Measurements from ENCODE around the gene KPNA1. TPM values are rescaled to one million over a fixed set of nuclear protein-coding genes. Genes with fewer than 3 reads are reported as not detected.

Gene KPNA1
- total RNA-seq, 1 experiment from 2014 or later, result 58.8 TPM

- CTCF ChIA-PET, result interaction anchor here (0.6 kb wide), 1 partner anchor 419 kb away, joined by 3 read pairs; no protein-coding TSS in a partner anchor
- H3K4me3 Mint-ChIP-seq, result no peak overlapping the region
- DNase-seq (ENCODE audit: low spot score), result no peak
- H3K36me3 Mint-ChIP-seq, result no peaks in the 10 kb centered on the region
- POLR2A ChIA-PET, result no interaction called here
- no peak overlapping the region for H3K27ac Mint-ChIP-seq
- no peaks in the 10 kb centered on the region for H3K4me1 Mint-ChIP-seq
- peaks cover 5% of the 10 kb centered on the region; the same call in 1 of the 2 replicates for H3K27me3 Mint-ChIP-seq (ENCODE audit: low read depth)
- no peak for TF ChIP-seq FOXJ3 (CRISPR knock-in tag; IDR thresholded peaks at IDR 0.05; ENCODE audit: borderline replicate concordance)
- no peak for TF ChIP-seq NR2C2 (CRISPR knock-in tag; IDR thresholded peaks at IDR 0.05)
- TF ChIP-seq GRHL2 (CRISPR knock-in tag; IDR thresholded peaks at IDR 0.05; ENCODE audit: insufficient replicate concordance, severe bottlenecking), result no peak
- TF ChIP-seq ELF4 (CRISPR knock-in tag; IDR thresholded peaks at IDR 0.05; ENCODE audit: low read depth), result no peak
- TF ChIP-seq E2F1 (CRISPR knock-in tag; IDR thresholded peaks at IDR 0.05), result no peak
- TF ChIP-seq ZNF671 (CRISPR knock-in tag; IDR thresholded peaks at IDR 0.05), result no peak
- H3K9me3 Mint-ChIP-seq, result no peaks in the 10 kb centered on the region
- ATAC-seq, result no peak
Observed at GRCh38 chr3:122519693-122520092, 5.0 kb upstream of the KPNA1 start.

GRCh38 chr3:122516846-122517360 lies 2.2 kb upstream of the KPNA1 start:
- no peaks in the 10 kb centered on the region for H3K36me3 Mint-ChIP-seq
- TF ChIP-seq FOXP4 (CRISPR knock-in tag; IDR thresholded peaks at IDR 0.05) (no peak), MYBL2 (CRISPR knock-in tag; IDR thresholded peaks at IDR 0.05) (no peak), TP53 (CRISPR knock-in tag; IDR thresholded peaks at IDR 0.05) (no peak), STAT6 (CRISPR knock-in tag; conservative IDR thresholded peaks at IDR 0.05; ENCODE audit: low read depth) (no peak), SMAD3 (CRISPR knock-in tag; IDR thresholded peaks at IDR 0.05; ENCODE audit: borderline replicate concordance) (no peak), FOXJ3 (CRISPR knock-in tag; IDR thresholded peaks at IDR 0.05; ENCODE audit: borderline replicate concordance) (no peak), TCF7 (CRISPR knock-in tag; IDR thresholded peaks at IDR 0.05; ENCODE audit: low read depth) (no peak), MLX (CRISPR knock-in tag; IDR thresholded peaks at IDR 0.05) (no peak), HMGA2 (CRISPR knock-in tag; IDR thresholded peaks at IDR 0.05) (no peak)
- TF ChIP-seq, protein P1, sequence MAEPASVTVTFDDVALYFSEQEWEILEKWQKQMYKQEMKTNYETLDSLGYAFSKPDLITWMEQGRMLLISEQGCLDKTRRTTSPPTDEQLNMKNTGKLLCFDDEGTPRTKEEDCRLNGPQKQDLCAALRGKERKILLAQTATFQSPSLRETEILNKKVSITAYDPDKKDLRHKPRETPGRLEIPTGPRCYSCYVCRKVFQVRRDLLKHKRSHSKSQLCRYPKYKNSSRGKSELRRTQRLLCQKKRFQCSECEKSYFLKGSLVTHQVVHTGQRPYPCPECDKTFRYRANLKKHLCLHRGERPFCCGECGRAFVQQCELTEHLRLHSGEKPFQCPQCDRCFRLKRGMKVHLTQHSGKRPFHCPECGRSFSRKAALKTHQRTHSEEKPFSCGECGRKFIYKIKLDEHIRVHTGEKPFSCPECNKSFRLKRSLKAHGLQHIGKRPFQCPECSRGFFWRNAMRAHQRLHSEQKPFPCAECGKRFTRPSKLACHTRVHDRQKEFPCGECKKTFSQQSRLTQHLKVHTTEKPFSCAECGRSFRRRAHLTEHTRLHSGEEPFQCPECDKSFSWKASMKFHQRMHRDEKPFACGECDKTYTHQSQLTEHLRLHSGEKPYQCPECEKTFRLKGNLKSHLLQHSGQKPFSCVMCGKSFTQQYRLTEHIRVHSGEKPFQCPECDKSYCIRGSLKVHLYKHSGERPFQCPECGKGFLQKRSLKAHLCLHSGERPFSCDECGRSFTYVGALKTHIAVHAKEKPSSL (CRISPR knock-in tag; conservative IDR thresholded peaks at IDR 0.05), result no peak
- TF ChIP-seq, protein P2, sequence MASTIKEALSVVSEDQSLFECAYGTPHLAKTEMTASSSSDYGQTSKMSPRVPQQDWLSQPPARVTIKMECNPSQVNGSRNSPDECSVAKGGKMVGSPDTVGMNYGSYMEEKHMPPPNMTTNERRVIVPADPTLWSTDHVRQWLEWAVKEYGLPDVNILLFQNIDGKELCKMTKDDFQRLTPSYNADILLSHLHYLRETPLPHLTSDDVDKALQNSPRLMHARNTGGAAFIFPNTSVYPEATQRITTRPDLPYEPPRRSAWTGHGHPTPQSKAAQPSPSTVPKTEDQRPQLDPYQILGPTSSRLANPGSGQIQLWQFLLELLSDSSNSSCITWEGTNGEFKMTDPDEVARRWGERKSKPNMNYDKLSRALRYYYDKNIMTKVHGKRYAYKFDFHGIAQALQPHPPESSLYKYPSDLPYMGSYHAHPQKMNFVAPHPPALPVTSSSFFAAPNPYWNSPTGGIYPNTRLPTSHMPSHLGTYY (CRISPR knock-in tag; IDR thresholded peaks at IDR 0.05), result no peak
- TF ChIP-seq, protein P3, sequence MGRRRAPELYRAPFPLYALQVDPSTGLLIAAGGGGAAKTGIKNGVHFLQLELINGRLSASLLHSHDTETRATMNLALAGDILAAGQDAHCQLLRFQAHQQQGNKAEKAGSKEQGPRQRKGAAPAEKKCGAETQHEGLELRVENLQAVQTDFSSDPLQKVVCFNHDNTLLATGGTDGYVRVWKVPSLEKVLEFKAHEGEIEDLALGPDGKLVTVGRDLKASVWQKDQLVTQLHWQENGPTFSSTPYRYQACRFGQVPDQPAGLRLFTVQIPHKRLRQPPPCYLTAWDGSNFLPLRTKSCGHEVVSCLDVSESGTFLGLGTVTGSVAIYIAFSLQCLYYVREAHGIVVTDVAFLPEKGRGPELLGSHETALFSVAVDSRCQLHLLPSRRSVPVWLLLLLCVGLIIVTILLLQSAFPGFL (CRISPR knock-in tag; IDR thresholded peaks at IDR 0.05; ENCODE audit: borderline replicate concordance), result no peak
- no peak for ATAC-seq
- H3K27ac Mint-ChIP-seq, result no peak overlapping the region; the same call in 1 of the 2 replicates
- DNase-seq (ENCODE audit: low spot score), result no peak
- ChIA-PET CTCF (no interaction called here), POLR2A (no interaction called here)
- no peak overlapping the region for H3K4me3 Mint-ChIP-seq
- H3K27me3 Mint-ChIP-seq (ENCODE audit: low read depth), result peaks cover 5% of the 10 kb centered on the region; the same call in 1 of the 2 replicates
- H3K9me3 Mint-ChIP-seq, result no peaks in the 10 kb centered on the region
- H3K4me1 Mint-ChIP-seq, result peaks cover 17% of the 10 kb centered on the region

All from WTC11 (cell line).